HG02623 (cell line): ENCODE measurements around the gene RBM25.

Source experiments
- ATAC-seq: cut with Tn5 transposase; IDR thresholded peaks from one replicate; pipeline ENCODE4 v1.9.1; 2021; ENCODE audit warnings: moderate library complexity; ENCODE audit not compliant: unreplicated experiment

RBM25 gene

GRCh38 chr14:73102806-73103497 is 44.6 kb downstream of the RBM25 start:
- ATAC-seq, result no peak

GRCh38 chr14:73105050-73105449 is 46.7 kb downstream of the RBM25 start:
- no peak for ATAC-seq

DNA sequence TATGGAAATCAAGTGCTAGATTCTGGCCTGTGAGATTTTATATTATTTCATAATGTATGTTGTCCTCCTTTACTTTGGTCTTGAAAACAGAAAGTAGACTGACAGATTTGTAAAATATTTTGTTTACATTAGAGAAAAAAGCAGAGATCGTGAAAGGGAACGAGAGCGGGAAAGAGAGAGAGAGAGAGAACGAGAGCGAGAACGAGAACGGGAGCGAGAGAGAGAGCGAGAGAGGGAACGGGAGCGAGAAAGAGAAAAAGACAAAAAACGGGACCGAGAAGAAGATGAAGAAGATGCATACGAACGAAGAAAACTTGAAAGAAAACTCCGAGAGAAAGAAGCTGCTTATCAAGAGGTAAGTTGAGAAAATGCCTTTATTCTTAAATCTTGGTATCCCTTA is 47.4 kb downstream of the RBM25 start:
- ATAC-seq, result no peak

GRCh38 chr14:73116079-73116665 is 57.8 kb downstream of the RBM25 start:
- ATAC-seq, result no peak

DNA sequence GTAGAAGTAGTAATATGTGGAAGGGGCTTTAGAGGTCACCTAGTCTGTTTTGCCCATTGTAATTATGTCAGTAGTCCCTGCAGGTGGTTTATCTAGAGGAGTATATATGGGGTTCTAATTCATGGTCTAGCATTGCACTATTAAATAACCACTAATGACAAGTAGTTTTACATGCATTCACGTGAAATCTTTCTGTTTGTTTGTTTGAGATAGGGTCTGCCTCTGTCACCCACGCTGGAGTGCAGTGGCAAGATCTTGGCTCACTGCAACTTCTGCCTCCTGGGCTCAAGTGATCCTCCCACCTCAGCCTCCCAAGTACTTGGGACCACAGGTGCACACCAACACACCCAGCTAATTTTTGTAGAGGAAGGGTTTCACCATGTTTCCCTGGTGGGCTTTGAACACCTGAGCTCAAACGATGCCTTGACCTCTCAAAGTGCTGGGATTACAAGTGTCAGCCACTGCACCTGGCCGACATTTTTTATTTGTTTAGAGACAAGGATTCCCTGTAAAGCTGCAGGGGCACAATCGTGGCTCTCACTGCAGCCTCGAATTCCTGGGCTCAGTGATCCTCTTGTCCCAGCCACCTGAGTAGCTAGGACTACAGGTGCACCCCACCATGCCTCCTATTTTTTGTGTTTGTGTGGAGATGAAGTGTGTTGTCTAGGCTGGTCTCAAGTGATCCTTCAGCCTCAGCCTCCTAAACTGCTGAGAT is 66.0 kb downstream of the RBM25 start:
- ATAC-seq, result no peak

- ATAC-seq, result no peak
These were observed 66.8 kb downstream of the RBM25 start for GRCh38 chr14:73125169-73125588.

- ATAC-seq, result no peak
These were observed 67.4 kb downstream of the RBM25 start for GRCh38 chr14:73125746-73126145.

GRCh38 chr14:73133795-73134194 is 75.5 kb downstream of the RBM25 start:
- no peak for ATAC-seq

DNA sequence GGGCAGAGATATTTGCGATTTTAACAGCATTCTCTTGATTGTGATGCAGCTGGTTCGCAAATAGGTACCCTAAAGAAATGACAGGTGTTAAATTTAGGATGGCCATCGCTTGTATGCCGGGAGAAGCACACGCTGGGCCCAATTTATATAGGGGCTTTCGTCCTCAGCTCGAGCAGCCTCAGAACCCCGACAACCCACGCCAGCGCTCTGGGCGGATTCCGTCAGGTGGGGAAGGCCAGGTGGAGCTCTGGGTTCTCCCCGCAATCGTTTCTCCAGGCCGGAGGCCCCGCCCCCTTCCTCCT is 77.7 kb downstream of the RBM25 start:
- no peak for ATAC-seq

DNA sequence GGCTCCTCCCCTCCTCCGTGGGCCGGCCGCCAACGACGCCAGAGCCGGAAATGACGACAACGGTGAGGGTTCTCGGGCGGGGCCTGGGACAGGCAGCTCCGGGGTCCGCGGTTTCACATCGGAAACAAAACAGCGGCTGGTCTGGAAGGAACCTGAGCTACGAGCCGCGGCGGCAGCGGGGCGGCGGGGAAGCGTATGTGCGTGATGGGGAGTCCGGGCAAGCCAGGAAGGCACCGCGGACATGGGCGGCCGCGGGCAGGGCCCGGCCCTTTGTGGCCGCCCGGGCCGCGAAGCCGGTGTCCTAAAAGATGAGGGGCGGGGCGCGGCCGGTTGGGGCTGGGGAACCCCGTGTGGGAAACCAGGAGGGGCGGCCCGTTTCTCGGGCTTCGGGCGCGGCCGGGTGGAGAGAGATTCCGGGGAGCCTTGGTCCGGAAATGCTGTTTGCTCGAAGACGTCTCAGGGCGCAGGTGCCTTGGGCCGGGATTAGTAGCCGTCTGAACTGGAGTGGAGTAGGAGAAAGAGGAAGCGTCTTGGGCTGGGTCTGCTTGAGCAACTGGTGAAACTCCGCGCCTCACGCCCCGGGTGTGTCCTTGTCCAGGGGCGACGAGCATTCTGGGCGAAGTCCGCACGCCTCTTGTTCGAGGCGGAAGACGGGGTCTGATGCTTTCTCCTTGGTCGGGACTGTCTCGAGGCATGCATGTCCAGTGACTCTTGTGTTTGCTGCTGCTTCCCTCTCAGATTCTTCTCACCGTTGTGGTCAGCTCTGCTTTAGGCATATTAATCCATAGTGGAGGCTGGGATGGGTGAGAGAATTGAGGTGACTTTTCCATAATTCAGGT is 78.3 kb downstream of the RBM25 start, which contains the start of gene PSEN1:
Gene PSEN1 (plus strand): TSS at position 121 of the 839 bp plus-strand sequence. CDS start 11,513 bp downstream, outside the sequence.
- ATAC-seq, result peak; percentile 87

DNA sequence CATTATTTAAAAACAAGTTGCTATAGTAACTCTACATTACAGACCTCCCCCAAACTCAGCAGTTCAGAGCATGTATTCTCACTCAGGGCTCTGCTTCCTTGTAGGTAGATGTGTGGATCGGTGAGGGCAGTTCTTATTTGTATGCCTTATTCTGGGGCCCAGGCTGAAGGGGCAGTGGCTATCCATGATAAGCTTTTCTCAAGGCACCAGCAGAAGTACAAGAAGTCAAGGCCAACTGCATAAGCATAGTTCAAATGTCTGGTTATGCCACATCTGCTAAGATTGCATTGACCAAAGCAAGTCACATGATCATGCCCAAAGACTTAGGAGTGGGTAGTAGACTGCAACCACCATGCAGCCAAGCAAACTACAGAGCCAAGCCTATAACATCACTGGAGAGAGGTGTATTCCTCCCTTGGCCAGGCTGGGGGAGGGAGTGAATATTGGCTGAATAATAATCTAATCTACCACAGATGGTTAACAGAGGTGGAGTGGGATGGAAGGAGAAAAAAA is 82.5 kb downstream of the RBM25 start:
- no peak for ATAC-seq

GRCh38 chr14:73142216-73142615 is 83.9 kb downstream of the RBM25 start:
- no peak for ATAC-seq

GRCh38 chr14:73143003-73143402 is 84.7 kb downstream of the RBM25 start:
- no peak for ATAC-seq

GRCh38 chr14:73143617-73144016 is 85.3 kb downstream of the RBM25 start:
- no peak for ATAC-seq

DNA sequence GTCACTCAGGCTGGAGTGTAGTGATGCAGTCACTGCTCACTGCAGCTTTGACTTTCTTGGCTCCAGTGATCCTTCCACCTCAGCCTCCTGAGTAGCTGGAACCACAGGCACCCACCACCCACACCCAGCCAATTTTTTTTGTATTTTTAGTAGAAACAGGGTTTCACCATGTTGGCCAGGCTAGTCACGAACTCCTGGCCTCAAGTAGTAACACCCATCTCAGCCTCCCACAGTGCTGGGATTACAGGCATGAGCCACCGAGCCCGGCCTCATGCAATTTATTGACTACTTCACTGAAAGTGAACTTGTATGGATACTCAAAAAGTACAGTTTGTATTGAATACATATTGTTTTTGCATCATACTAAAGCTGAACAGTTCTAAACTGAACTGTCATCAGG is 87.0 kb downstream of the RBM25 start:
- no peak for ATAC-seq

DNA sequence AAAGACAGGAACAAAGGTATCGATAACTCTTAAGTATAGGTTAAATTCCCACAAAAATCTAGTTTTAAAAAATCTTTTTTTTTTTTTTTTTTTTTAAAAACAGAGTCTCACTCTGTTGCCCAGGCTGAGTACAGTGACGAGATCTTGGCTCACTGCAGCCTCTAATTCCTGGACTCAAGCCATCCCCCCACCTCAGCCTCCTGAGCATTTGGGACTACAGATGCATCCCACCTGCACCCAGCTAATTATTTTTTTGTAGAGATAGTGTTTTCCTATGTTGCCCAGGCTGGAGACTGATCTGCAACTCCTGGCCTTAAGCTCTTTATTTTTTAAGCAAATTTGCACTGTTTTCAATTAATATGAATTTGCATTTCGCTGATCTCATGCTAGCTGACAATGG is 87.8 kb downstream of the RBM25 start:
- ATAC-seq, result no peak

DNA sequence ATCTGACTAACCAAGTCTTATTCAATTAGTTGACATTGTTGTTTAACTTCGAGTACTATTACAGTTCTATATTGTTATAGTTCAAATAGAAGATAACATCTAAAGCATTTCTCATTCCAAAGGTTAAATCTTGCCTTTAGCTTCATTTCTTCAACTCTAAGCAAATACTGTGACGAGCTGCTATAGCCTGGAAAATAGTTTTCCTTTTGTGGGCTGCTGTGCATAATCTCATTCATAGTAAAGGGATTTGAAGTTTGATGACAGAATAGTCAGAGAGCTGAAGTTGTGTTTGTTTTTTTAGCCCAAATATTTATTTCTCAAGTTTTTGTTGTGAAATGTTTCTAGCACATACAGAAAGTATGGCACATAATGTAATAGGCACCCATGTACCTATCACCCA is 91.4 kb downstream of the RBM25 start:
- ATAC-seq, result no peak

DNA sequence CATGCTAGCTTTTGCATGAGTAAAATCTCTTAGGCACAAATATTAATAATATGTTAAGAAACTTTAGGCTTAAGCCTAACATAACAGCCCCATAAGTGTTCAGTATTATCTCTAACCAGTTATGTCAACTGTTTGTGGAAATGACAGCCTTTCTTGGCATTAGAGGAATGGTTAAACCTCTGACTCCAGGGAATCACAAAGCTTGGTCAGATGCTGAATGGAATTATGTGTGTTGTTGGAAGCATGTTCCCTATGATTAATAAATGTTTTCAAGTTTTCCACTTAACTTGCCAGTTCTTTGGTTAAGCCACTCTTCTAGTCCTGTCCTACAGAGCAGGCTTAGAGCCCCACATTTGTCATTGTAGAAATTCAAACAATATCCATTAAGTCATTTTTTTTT is 94.9 kb downstream of the RBM25 start:
- no peak for ATAC-seq

DNA sequence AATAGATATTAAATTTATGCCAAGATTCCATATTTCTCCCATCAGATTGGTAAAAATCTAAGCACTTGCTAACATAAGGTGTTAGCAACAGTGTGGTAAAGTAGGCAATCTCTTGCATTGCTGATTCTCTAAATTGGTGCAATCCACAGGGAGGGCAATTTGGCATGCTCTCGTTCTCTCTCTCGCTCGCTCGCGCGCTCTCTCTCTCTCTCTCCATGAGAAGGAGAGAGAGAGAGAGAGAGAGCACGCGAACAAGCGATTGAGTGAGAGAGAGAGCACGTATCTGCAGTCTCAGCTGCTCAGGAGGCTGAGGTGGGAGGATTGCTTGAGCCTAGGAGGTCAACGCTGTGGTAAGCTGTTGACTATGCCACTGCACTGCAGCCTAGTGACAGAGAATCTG is 103.9 kb downstream of the RBM25 start:
- no peak for ATAC-seq

- no peak for ATAC-seq
These were observed 108.1 kb downstream of the RBM25 start for GRCh38 chr14:73166399-73166798.

GRCh38 chr14:73167727-73168126 is 109.4 kb downstream of the RBM25 start:
- no peak for ATAC-seq
